ENCODE results near the gene SYTL4.

DNA sequence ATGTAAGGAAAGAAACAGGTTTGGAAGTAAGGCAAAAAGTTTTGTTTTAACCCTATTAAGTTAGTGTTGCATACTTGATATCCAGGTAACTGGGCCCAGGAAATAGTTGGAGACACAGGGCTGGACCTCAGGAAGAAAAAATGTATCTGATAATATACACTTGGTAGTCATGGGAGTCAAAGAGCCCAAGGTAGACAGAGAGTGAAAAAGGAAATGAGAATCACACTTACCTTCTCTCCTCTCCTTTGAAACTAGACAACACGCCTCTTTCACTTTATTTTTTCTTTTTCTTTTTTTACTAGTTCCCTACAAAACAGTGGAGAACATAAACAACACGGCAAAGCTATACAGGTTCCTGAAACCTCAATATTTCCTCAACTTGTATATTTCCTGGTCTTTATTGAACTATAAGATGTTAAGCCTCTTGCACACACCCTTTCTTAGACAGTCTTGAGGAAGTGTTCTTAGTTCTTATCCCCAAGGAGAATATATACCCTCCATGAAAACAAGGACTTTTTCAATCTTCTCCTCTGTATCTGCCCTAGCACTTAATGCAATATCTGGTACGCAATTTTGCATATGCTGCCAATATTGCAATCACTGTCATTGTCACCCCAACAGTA lies 27.2 kb downstream of the SYTL4 start:
- TF ChIP-seq, protein P1, sequence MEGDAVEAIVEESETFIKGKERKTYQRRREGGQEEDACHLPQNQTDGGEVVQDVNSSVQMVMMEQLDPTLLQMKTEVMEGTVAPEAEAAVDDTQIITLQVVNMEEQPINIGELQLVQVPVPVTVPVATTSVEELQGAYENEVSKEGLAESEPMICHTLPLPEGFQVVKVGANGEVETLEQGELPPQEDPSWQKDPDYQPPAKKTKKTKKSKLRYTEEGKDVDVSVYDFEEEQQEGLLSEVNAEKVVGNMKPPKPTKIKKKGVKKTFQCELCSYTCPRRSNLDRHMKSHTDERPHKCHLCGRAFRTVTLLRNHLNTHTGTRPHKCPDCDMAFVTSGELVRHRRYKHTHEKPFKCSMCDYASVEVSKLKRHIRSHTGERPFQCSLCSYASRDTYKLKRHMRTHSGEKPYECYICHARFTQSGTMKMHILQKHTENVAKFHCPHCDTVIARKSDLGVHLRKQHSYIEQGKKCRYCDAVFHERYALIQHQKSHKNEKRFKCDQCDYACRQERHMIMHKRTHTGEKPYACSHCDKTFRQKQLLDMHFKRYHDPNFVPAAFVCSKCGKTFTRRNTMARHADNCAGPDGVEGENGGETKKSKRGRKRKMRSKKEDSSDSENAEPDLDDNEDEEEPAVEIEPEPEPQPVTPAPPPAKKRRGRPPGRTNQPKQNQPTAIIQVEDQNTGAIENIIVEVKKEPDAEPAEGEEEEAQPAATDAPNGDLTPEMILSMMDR (IDR thresholded peaks at IDR 0.05): no peak
- no peak for TF ChIP-seq POLR2A (IDR thresholded peaks at IDR 0.05)
